H1 (cell line): ENCODE data around the gene HCST.
"Not testable (repeated sequence)": the region's sequence is repeated elsewhere in the genome, so short reads cannot be mapped to it uniquely, and the experiment has no call there.

ENCODE experiments used
- CREB1 ChIP-seq: IDR thresholded peaks from 2 replicates; pipeline ENCODE4 v1.6.1; 2012; ENCODE audit warnings: inconsistent platforms
- EGR1 ChIP-seq: IDR thresholded peaks from 2 replicates; pipeline ENCODE4 v1.6.1; 2011; ENCODE audit warnings: low read depth, low read length, borderline replicate concordance
- GTF2F1 ChIP-seq: IDR thresholded peaks from 2 replicates; pipeline ENCODE4 v1.6.1; 2012; ENCODE audit warnings: low read depth, low read length, improper control_type of control experiment, borderline replicate concordance
- TF ChIP-seq, protein P1 (sequence below): IDR thresholded peaks from 2 replicates; pipeline ENCODE4 v1.6.1; 2012; ENCODE audit warnings: inconsistent platforms
- TF ChIP-seq, protein P2 (sequence below), 3 experiments: IDR thresholded peaks; 1 replicate in 2 of 3; 2 replicates in 1 of 3; pipeline versions ENCODE4 v1.5.1 to v1.6.1; 2011; ENCODE audit warnings: low read length in 3 of 3, mild to moderate bottlenecking in 3 of 3, inconsistent platforms in 2 of 3, low read depth in 1 of 3, moderate library complexity in 1 of 3; ENCODE audit not compliant: insufficient read depth in 1 of 3; ENCODE audit errors: control extremely low read depth in 1 of 3

DNA sequence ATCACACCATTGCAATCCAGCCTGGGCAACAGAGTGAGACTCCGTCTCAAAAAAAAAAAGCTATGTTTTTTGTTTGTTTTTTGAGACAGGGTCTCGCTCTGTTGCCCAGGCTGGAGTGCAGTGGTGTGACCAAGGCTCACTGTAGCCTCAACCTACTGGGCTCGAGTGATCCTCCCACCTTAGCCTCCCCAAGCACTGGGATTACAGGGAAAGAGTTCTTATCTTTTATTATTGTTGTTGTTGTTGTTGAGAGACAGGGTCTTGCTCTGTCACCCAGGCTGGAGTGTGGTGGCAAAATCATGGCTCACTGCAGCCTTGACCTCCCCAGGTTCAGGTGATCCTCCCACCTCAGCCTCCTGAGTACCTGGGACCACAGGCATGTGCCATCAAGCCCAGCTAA lies 10.5 kb upstream of the HCST start:
- TF ChIP-seq, protein P1, sequence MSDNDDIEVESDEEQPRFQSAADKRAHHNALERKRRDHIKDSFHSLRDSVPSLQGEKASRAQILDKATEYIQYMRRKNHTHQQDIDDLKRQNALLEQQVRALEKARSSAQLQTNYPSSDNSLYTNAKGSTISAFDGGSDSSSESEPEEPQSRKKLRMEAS = not testable (repeated sequence)
- TF ChIP-seq, protein P2, sequence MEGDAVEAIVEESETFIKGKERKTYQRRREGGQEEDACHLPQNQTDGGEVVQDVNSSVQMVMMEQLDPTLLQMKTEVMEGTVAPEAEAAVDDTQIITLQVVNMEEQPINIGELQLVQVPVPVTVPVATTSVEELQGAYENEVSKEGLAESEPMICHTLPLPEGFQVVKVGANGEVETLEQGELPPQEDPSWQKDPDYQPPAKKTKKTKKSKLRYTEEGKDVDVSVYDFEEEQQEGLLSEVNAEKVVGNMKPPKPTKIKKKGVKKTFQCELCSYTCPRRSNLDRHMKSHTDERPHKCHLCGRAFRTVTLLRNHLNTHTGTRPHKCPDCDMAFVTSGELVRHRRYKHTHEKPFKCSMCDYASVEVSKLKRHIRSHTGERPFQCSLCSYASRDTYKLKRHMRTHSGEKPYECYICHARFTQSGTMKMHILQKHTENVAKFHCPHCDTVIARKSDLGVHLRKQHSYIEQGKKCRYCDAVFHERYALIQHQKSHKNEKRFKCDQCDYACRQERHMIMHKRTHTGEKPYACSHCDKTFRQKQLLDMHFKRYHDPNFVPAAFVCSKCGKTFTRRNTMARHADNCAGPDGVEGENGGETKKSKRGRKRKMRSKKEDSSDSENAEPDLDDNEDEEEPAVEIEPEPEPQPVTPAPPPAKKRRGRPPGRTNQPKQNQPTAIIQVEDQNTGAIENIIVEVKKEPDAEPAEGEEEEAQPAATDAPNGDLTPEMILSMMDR (IDR thresholded peaks at IDR 0.05; ENCODE audit: control extremely low read depth in 1 of 3, insufficient read depth in 1 of 3, low read depth in 1 of 3, low read length in 3 of 3) = not testable (repeated sequence)
- not testable (repeated sequence) for TF ChIP-seq GTF2F1, CREB1, EGR1
